OCI-LY7 (cell line): ENCODE data around the gene CD226.

Source experiments
- EZH2phosphoT487 ChIP-seq: fragments of 200-600 bp; sonication (generic); IDR thresholded peaks from 2 replicates; pipeline ENCODE4 v1.6.1; 2018; ENCODE audit warnings: low read depth, borderline replicate concordance, mild to moderate bottlenecking, mixed run types, antibody characterized with exemption, low read length, moderate library complexity, mixed read lengths
- TF ChIP-seq, protein P1 (sequence below): fragments of 200-600 bp; sonication (generic); conservative IDR thresholded peaks from 2 replicates; pipeline ENCODE4 v1.5.1; 2014; ENCODE audit warnings: mild to moderate bottlenecking, antibody characterized with exemption, low read length, moderate library complexity, mixed read lengths

- TF ChIP-seq, protein P1, sequence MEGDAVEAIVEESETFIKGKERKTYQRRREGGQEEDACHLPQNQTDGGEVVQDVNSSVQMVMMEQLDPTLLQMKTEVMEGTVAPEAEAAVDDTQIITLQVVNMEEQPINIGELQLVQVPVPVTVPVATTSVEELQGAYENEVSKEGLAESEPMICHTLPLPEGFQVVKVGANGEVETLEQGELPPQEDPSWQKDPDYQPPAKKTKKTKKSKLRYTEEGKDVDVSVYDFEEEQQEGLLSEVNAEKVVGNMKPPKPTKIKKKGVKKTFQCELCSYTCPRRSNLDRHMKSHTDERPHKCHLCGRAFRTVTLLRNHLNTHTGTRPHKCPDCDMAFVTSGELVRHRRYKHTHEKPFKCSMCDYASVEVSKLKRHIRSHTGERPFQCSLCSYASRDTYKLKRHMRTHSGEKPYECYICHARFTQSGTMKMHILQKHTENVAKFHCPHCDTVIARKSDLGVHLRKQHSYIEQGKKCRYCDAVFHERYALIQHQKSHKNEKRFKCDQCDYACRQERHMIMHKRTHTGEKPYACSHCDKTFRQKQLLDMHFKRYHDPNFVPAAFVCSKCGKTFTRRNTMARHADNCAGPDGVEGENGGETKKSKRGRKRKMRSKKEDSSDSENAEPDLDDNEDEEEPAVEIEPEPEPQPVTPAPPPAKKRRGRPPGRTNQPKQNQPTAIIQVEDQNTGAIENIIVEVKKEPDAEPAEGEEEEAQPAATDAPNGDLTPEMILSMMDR = no peak
- no peak for TF ChIP-seq EZH2phosphoT487
These were observed 61.7 kb downstream of the CD226 start for GRCh38 chr18:69885841-69886531.
